SW 1271 (cell line): ENCODE results near the gene ELOB.

Source experiments
- DNase-seq, 2 experiments: peaks; one replicate each; lab custom pipeline; 2025; lab: John Stamatoyannopoulos, UW

The ELOB gene

GRCh38 chr16:2783581-2784357 lies 6.7 kb upstream of the ELOB start:
- DNase-seq: no peak

GRCh38 chr16:2782583-2783351 lies 5.7 kb upstream of the ELOB start:
- no peak for DNase-seq

GRCh38 chr16:2779978-2780898 lies 3.2 kb upstream of the ELOB start:
- DNase-seq: no peak

GRCh38 chr16:2779151-2779920 lies 2.3 kb upstream of the ELOB start:
- no peak for DNase-seq

- no peak for DNase-seq
These were observed 1.5 kb upstream of the ELOB start for GRCh38 chr16:2778630-2778958.

- DNase-seq: no peak
These were observed 986 bp upstream of the ELOB start for GRCh38 chr16:2777903-2778629.

- DNase-seq: no peak
These were observed 460 bp downstream of the ELOB start for GRCh38 chr16:2776500-2777139.

- DNase-seq: no peak
These were observed 1.1 kb downstream of the ELOB start for GRCh38 chr16:2775765-2776499.

- no peak for DNase-seq
These were observed 1.9 kb downstream of the ELOB start for GRCh38 chr16:2775131-2775716.

- DNase-seq: no peak
These were observed 2.8 kb downstream of the ELOB start for GRCh38 chr16:2774161-2774891.

GRCh38 chr16:2773188-2773968 lies 3.7 kb downstream of the ELOB start:
- DNase-seq: no peak

GRCh38 chr16:2771496-2772402 lies 5.3 kb downstream of the ELOB start:
- DNase-seq: no peak

- no peak for DNase-seq
These were observed 6.8 kb downstream of the ELOB start for GRCh38 chr16:2770057-2770951.

GRCh38 chr16:2769675-2770056 lies 7.4 kb downstream of the ELOB start:
- no peak for DNase-seq

- no peak for DNase-seq
These were observed 8.0 kb downstream of the ELOB start for GRCh38 chr16:2769100-2769529.
